ENCODE data around the gene TP63. TPM values are rescaled to one million over a fixed set of nuclear protein-coding genes. Genes with fewer than 3 reads are reported as not detected.

TP63 gene
- polyA plus RNA-seq, 1 experiment, result not detected

DNA sequence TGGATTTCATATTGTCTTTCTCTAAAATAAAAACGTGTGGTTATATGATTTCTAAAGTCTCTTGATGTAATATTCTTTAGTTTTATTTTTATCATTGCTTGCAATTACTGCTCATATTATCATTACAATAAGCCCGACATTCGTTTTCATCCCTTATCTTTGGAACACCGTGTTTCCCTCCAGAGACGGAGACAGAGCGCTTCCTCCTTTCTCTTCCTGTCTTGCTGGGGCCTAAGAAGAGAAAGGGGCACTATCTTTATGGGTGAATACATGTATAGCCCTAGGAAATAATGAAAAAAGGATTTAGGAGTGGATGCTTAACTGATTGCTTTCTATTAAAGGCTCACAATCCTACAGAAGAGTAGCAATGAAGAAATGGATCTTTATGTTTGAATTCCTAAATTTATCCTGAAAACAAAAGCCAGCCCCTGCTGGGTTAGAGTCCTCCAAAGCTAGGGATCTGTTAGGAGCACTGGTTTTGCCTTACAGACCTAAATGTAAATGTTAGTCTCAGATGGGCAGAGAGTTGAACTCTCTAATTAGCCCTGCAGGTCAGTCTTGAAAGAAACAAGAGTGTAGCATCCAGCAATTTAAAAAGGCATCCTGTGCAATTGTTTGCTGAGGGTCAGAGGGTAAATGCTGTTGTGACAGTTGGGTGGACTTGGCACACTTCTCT lies 145.1 kb downstream of the TP63 start:
- no peaks in the 10 kb centered on the region for H3K9me3 ChIP-seq (ENCODE audit: control insufficient read depth, insufficient read depth, low read length)
- no peak overlapping the region for H3K4me3 ChIP-seq (ENCODE audit: low read depth, low read length)
- TF ChIP-seq, protein P1, sequence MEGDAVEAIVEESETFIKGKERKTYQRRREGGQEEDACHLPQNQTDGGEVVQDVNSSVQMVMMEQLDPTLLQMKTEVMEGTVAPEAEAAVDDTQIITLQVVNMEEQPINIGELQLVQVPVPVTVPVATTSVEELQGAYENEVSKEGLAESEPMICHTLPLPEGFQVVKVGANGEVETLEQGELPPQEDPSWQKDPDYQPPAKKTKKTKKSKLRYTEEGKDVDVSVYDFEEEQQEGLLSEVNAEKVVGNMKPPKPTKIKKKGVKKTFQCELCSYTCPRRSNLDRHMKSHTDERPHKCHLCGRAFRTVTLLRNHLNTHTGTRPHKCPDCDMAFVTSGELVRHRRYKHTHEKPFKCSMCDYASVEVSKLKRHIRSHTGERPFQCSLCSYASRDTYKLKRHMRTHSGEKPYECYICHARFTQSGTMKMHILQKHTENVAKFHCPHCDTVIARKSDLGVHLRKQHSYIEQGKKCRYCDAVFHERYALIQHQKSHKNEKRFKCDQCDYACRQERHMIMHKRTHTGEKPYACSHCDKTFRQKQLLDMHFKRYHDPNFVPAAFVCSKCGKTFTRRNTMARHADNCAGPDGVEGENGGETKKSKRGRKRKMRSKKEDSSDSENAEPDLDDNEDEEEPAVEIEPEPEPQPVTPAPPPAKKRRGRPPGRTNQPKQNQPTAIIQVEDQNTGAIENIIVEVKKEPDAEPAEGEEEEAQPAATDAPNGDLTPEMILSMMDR (IDR thresholded peaks at IDR 0.05; ENCODE audit: low read depth, low read length), result no peak
- ChIA-PET POLR2A (no interaction called here), CTCF (no interaction called here)
- DNase-seq (ENCODE audit: low read depth, low spot score), result no peak
- H3K27ac ChIP-seq (ENCODE audit: low read depth, low read length), result no peak overlapping the region
- H3K27me3 ChIP-seq (ENCODE audit: control insufficient read depth, insufficient read depth, low read length), result no peaks in the 10 kb centered on the region

GRCh38 chr3:189778340-189778950 lies 147.3 kb downstream of the TP63 start:
- POLR2A ChIA-PET, result no interaction called here
- TF ChIP-seq, protein P1 (IDR thresholded peaks at IDR 0.05; ENCODE audit: low read depth, low read length), result no peak
- H3K9me3 ChIP-seq (ENCODE audit: control insufficient read depth, insufficient read depth, low read length), result no peaks in the 10 kb centered on the region
- no peak overlapping the region for H3K4me3 ChIP-seq (ENCODE audit: low read depth, low read length)
- H3K27ac ChIP-seq (ENCODE audit: low read depth, low read length), result no peak overlapping the region
- CTCF ChIA-PET, result no interaction called here
- no peaks in the 10 kb centered on the region for H3K27me3 ChIP-seq (ENCODE audit: control insufficient read depth, insufficient read depth, low read length)
- no peak for DNase-seq (ENCODE audit: low read depth, low spot score)

DNA sequence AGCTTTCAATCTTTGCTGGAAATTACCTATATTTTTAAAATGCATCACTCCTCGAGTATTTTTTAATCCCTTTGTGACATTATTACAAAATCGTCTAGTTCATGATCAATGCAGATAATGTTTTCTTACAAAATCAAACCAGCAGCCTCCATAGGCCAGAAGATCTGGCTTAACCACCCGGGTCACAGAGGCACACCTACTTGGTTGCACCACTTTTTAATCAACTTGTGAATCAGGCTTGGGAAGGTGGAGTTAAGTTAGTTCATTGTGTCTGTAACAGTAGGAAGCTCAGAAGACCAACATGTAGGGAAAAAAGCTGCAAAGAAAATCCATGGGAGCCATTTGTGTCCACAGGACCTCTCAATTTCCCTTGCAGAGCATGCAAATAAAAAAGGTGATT lies 148.0 kb downstream of the TP63 start:
- H3K27me3 ChIP-seq (ENCODE audit: control insufficient read depth, insufficient read depth, low read length), result no peaks in the 10 kb centered on the region
- H3K9me3 ChIP-seq (ENCODE audit: control insufficient read depth, insufficient read depth, low read length), result no peaks in the 10 kb centered on the region
- no peak for DNase-seq (ENCODE audit: low read depth, low spot score)
- no peak overlapping the region for H3K4me3 ChIP-seq (ENCODE audit: low read depth, low read length)
- ChIA-PET CTCF (no interaction called here), POLR2A (no interaction called here)
- TF ChIP-seq, protein P1 (IDR thresholded peaks at IDR 0.05; ENCODE audit: low read depth, low read length), result no peak
- no peak overlapping the region for H3K27ac ChIP-seq (ENCODE audit: low read depth, low read length)

DNA sequence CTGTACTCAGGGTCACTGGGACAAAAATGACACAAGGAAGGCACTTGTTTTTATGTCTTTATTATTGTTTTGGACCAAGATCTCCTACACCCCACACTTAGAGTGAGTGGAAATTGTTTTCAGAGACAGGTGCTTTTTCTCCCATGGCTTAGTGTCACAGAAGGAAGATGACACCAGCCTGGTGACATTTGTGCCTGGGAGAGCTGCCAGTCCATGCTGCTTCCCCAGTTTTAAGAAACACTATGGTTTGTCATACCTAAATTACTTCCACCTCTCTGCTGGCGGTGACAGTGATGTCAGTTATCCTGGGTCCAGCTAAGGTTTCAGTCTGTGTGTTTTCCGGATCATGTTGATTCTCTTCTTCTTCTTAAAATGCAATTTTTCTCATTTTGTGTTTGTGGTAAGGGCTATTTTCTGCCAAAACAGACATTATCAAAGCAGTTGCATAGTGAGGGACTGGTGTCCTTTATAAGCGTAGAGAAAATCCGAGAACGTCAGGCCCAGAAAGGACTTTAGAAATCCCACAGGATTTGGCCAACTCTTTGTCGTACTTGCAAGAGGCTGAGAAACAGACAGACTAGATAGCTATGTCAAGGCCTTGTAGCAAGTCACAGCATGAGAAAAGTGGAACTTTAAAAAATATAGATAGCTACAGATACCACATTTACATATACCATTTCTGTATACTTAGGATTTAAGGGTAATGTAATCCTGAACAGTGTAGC lies 149.5 kb downstream of the TP63 start:
- Histone ChIP-seq H3K27me3 (ENCODE audit: control insufficient read depth, insufficient read depth, low read length) (no peaks in the 10 kb centered on the region), H3K4me3 (ENCODE audit: low read depth, low read length) (no peak overlapping the region), H3K27ac (ENCODE audit: low read depth, low read length) (no peak overlapping the region), H3K9me3 (ENCODE audit: control insufficient read depth, insufficient read depth, low read length) (no peaks in the 10 kb centered on the region)
- no peak for DNase-seq (ENCODE audit: low read depth, low spot score)
- ChIA-PET POLR2A (no interaction called here), CTCF (no interaction called here)
- TF ChIP-seq, protein P1 (IDR thresholded peaks at IDR 0.05; ENCODE audit: low read depth, low read length), result no peak

GRCh38 chr3:189781415-189781814 lies 150.2 kb downstream of the TP63 start:
- DNase-seq (ENCODE audit: low read depth, low spot score), result no peak
- Histone ChIP-seq H3K4me3 (ENCODE audit: low read depth, low read length) (no peak overlapping the region), H3K27ac (ENCODE audit: low read depth, low read length) (no peak overlapping the region), H3K27me3 (ENCODE audit: control insufficient read depth, insufficient read depth, low read length) (no peaks in the 10 kb centered on the region), H3K9me3 (ENCODE audit: control insufficient read depth, insufficient read depth, low read length) (no peaks in the 10 kb centered on the region)
- TF ChIP-seq, protein P1 (IDR thresholded peaks at IDR 0.05; ENCODE audit: low read depth, low read length), result no peak
- ChIA-PET POLR2A (no interaction called here), CTCF (interaction anchor here (0.6 kb wide), 1 partner anchor 436 kb away, joined by 3 read pairs; no protein-coding TSS in a partner anchor)

Data from AG04450 (cell line).